ENCODE results near the gene ATF6B.
"Not testable (repeated sequence)": the region's sequence is repeated elsewhere in the genome, so short reads cannot be mapped to it uniquely, and the experiment has no call there.

The ATF6B gene

GRCh38 chr6:32149932-32150870 lies 22.2 kb upstream of the ATF6B start:
- TF ChIP-seq CTCF (conservative IDR thresholded peaks at IDR 0.05; ENCODE audit: control insufficient read depth, insufficient read depth, low read depth, low read length): no peak
- H3K4me3 ChIP-seq (ENCODE audit: control insufficient read depth, low read depth, low read length): no peak overlapping the region
- DNase-seq (ENCODE audit: low read depth): no peak

GRCh38 chr6:32149092-32149755 lies 21.2 kb upstream of the ATF6B start:
- DNase-seq (ENCODE audit: low read depth): no peak
- H3K4me3 ChIP-seq (ENCODE audit: control insufficient read depth, low read depth, low read length): no peak overlapping the region
- TF ChIP-seq CTCF (conservative IDR thresholded peaks at IDR 0.05; ENCODE audit: control insufficient read depth, insufficient read depth, low read depth, low read length): no peak

DNA sequence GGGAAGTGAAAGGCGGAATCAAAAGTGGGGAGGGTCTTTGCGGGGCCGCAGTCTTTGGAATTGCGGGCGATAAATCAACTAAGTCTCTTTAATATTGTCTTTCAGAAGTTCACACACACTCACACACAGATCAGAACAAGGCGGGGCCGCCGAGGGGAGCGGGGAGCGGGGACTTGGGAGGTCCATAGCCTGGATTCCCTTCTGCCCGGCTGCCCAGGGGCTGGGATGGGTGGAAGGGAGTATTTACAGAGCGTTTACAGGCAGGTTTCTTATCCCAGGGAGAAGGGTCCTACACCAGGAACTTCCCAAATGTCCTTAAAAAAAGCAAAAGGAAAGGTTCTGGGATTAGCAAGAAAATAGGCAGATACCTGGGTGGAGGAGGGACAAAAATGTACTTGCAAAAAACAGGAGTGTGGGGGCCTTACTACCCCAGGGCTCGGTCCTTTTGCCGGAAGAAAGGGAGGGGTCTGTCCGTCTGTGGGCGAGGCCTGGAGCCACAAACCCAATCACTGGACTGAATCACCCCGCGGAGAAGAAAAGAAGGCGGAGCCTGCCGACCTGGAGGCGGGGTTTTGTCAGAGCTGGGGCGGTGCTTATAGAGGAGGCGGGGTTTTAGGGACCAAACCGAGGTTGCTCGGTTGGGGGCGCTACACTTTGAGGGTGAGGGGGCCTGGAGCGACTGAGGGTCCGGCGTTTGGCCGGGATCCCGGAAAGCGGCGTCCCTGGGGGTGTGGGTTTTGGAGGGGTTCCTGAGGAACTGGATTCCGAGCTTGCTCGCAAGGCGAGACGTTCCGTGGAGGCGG lies 20.4 kb upstream of the ATF6B start:
- H3K4me3 ChIP-seq (ENCODE audit: control insufficient read depth, low read depth, low read length): no peak overlapping the region
- TF ChIP-seq CTCF (conservative IDR thresholded peaks at IDR 0.05; ENCODE audit: control insufficient read depth, insufficient read depth, low read depth, low read length): no peak
- no peak for DNase-seq (ENCODE audit: low read depth)

DNA sequence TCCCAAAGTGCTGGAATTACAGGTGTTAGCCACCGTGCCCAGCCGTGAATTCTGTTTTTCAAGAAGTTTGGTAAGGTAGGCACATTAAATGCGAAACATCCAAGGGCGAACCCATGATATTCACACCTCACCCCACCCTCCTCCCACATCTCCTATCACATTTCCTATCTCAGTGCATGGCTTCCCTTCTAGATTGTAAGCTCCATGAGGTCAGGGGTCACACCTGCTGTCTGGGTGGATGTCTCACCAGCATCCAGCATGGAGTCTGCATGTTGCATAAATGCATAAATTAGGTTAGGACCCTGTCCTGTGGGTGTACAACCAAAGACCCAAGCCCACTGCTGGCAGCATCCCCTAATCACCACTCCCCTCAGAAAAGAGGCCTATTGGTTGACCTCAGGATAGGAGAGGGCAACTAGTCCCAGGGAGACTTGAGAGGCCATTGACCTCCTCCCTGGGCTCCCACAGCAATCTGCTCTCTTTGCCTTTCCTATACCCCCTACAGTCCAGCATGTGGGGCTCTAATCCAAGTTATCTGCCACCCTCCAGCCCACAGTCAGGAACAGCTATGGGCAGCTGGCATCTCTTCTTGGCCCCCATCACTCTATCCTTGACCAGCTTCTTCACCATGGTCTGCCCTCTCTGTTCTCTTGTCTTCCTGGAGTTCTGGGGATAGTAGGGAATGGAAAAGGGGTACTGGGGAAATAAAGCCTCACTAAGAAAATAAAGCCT lies 19.5 kb upstream of the ATF6B start:
- DNase-seq (ENCODE audit: low read depth): no peak
- no peak for TF ChIP-seq CTCF (conservative IDR thresholded peaks at IDR 0.05; ENCODE audit: control insufficient read depth, insufficient read depth, low read depth, low read length)
- no peak overlapping the region for H3K4me3 ChIP-seq (ENCODE audit: control insufficient read depth, low read depth, low read length)

DNA sequence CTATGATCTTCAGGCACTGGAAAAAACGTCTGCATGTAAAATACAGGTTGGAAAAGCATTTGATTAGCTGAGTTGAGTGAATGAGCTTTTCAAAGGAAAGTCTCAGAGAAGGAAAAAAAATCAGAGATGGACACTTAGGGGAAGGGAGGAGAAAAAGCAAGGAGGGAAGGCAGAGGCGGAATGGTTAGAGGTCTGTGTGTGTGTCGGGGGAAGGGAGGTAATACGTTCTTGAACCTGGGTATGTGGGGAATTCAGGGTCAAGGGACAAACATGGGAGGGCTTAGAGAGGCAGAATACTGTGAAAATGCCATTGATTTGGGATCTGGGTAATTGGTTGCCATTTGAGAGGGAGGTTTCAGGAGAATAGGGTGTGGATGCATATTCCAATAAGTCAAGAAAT lies 18.6 kb upstream of the ATF6B start:
- no peak for TF ChIP-seq CTCF (conservative IDR thresholded peaks at IDR 0.05; ENCODE audit: control insufficient read depth, insufficient read depth, low read depth, low read length)
- H3K4me3 ChIP-seq (ENCODE audit: control insufficient read depth, low read depth, low read length): no peak overlapping the region
- no peak for DNase-seq (ENCODE audit: low read depth)

DNA sequence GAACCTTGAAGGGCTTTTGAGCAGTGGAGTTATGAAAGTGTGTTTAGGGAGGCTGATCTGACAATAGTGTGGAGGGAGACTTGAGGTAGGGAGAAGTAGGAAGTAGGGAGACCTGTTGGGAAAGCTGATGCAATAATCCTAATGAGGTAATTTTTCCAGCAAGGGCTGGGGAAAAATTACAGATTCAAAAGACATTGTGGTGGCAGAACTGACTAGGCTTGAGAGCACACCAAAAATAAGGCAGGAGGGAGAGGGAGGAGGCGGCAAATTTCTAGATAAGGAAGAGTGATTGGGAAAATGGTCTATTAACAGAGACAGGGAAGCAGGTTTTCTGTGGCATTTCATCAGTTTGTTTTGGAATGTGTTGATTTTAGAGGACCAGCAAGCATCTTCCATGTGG lies 18.2 kb upstream of the ATF6B start:
- no peak for TF ChIP-seq CTCF (conservative IDR thresholded peaks at IDR 0.05; ENCODE audit: control insufficient read depth, insufficient read depth, low read depth, low read length)
- no peak for DNase-seq (ENCODE audit: low read depth)
- H3K4me3 ChIP-seq (ENCODE audit: control insufficient read depth, low read depth, low read length): no peak overlapping the region

DNA sequence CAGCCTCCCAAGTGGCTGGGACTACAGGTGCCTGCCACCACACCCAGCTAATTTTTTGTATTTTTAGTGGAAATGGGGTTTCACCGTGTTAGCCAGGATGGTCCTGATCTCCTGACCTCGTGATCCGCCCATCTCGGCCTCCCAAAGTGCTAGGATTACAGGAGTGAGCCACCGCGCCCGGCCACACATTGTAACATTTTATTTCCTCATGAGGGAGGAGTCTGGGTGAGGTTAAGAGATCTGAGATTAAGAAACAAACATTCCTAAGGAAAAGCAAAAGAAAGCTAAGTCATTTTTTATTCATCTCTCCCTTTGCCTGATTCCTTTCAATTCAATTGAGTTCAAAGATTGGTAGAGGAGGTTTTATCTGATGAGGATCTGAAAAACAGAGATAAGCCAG lies 16.2 kb upstream of the ATF6B start:
- not testable (repeated sequence) for H3K4me3 ChIP-seq (ENCODE audit: control insufficient read depth, low read depth, low read length); DNase-seq (ENCODE audit: low read depth)
